Measurements from ENCODE around the gene TLX2. TPM values are rescaled to one million over a fixed set of nuclear protein-coding genes. Genes with fewer than 3 reads are reported as not detected.

TLX2 gene
- total RNA-seq, 1 experiment from 2014 or later = not detected

GRCh38 chr2:74499940-74500577 is 14.2 kb upstream of the TLX2 start:
- Histone ChIP-seq H3K9me3 (ENCODE audit: low read depth, low read length, poor library complexity, severe bottlenecking) (no peaks in the 10 kb centered on the region), H3K27ac (ENCODE audit: low read depth, low read length, poor library complexity, severe bottlenecking) (no peak overlapping the region), H3K36me3 (ENCODE audit: insufficient read depth, low read length, poor library complexity, severe bottlenecking) (peaks cover 4% of the 10 kb centered on the region), H3K27me3 (replicated peaks; ENCODE audit: insufficient read depth, low read depth, low read length, poor library complexity) (peaks cover 31% of the 10 kb centered on the region), H3K4me1 (ENCODE audit: insufficient read depth, low read length, poor library complexity, severe bottlenecking) (peaks cover 5% of the 10 kb centered on the region), H3K4me3 (ENCODE audit: low read depth, low read length, poor library complexity, severe bottlenecking) (no peak overlapping the region)
- ChIA-PET CTCF (no interaction called here), POLR2A (ENCODE audit: low non-redundant PET) (interaction anchor here (0.5 kb wide), 1 partner anchor 109 kb away, joined by 3 read pairs; no protein-coding TSS in a partner anchor)
- no peak for DNase-seq (ENCODE audit: low spot score)
- intact Hi-C loops (cut with micrococcal nuclease; ENCODE audit: unreplicated experiment) = no loop called here
- BruUV-seq (replicated peaks) = no TSS peak
- TF ChIP-seq CTCF (conservative IDR thresholded peaks at IDR 0.05; ENCODE audit: low read depth, low read length) (no peak), EZH2 (IDR thresholded peaks at IDR 0.05; ENCODE audit: borderline replicate concordance, low read depth, low read length, poor library complexity, severe bottlenecking) (no peak)

- intact Hi-C loops (cut with micrococcal nuclease; ENCODE audit: unreplicated experiment) = no loop called here
- Histone ChIP-seq H3K27ac (ENCODE audit: low read depth, low read length, poor library complexity, severe bottlenecking) (no peak overlapping the region), H3K27me3 (replicated peaks; ENCODE audit: insufficient read depth, low read depth, low read length, poor library complexity) (peaks cover 31% of the 10 kb centered on the region), H3K36me3 (ENCODE audit: insufficient read depth, low read length, poor library complexity, severe bottlenecking) (peaks cover 9% of the 10 kb centered on the region), H3K9me3 (ENCODE audit: low read depth, low read length, poor library complexity, severe bottlenecking) (no peaks in the 10 kb centered on the region), H3K4me1 (ENCODE audit: insufficient read depth, low read length, poor library complexity, severe bottlenecking) (peaks cover 6% of the 10 kb centered on the region), H3K4me3 (ENCODE audit: low read depth, low read length, poor library complexity, severe bottlenecking) (no peak overlapping the region)
- DNase-seq (ENCODE audit: low spot score) = no peak
- ChIA-PET CTCF (no interaction called here), POLR2A (ENCODE audit: low non-redundant PET) (interaction anchor here (0.5 kb wide), 1 partner anchor 109 kb away, joined by 3 read pairs; no protein-coding TSS in a partner anchor)
- TF ChIP-seq EZH2 (IDR thresholded peaks at IDR 0.05; ENCODE audit: borderline replicate concordance, low read depth, low read length, poor library complexity, severe bottlenecking) (no peak), CTCF (conservative IDR thresholded peaks at IDR 0.05; ENCODE audit: low read depth, low read length) (no peak)
- no TSS peak for BruUV-seq (replicated peaks)
Observed at GRCh38 chr2:74500578-74500946, 13.7 kb upstream of the TLX2 start.

GRCh38 chr2:74501335-74502071 is 12.7 kb upstream of the TLX2 start:
- BruUV-seq (replicated peaks) = no TSS peak
- Histone ChIP-seq H3K36me3 (ENCODE audit: insufficient read depth, low read length, poor library complexity, severe bottlenecking) (peaks cover 14% of the 10 kb centered on the region), H3K27ac (ENCODE audit: low read depth, low read length, poor library complexity, severe bottlenecking) (no peak overlapping the region), H3K27me3 (replicated peaks; ENCODE audit: insufficient read depth, low read depth, low read length, poor library complexity) (peaks cover 31% of the 10 kb centered on the region), H3K9me3 (ENCODE audit: low read depth, low read length, poor library complexity, severe bottlenecking) (no peaks in the 10 kb centered on the region), H3K4me1 (ENCODE audit: insufficient read depth, low read length, poor library complexity, severe bottlenecking) (peaks cover 10% of the 10 kb centered on the region), H3K4me3 (ENCODE audit: low read depth, low read length, poor library complexity, severe bottlenecking) (no peak overlapping the region)
- DNase-seq (ENCODE audit: low spot score) = no peak
- POLR2A ChIA-PET (ENCODE audit: low non-redundant PET) = no interaction called here
- CTCF ChIA-PET = no interaction called here
- intact Hi-C loops (cut with micrococcal nuclease; ENCODE audit: unreplicated experiment) = no loop called here
- no peak for TF ChIP-seq CTCF (conservative IDR thresholded peaks at IDR 0.05; ENCODE audit: low read depth, low read length)
- no peak for TF ChIP-seq EZH2 (IDR thresholded peaks at IDR 0.05; ENCODE audit: borderline replicate concordance, low read depth, low read length, poor library complexity, severe bottlenecking)
